Activated T-helper 2 cell treated with anti-CD3 and anti-CD28 coated beads, Interferon-gamma antibody, Interleukin-2, Interleukin-4, amounts not matched to agents 10 μg/mL and 5 μg/mL and 100 μg/mL, durations not matched to agents 14 hours and 24 hours and 36 hours (primary cell): ENCODE data around the gene DCP1B. TPM values are rescaled to one million over a fixed set of nuclear protein-coding genes. Genes with fewer than 3 reads are reported as not detected.

Experiments used
- DNase-seq: peaks from one replicate; pipeline ENCODE4 v3.0.0; 2021; ENCODE audit warnings: low spot score
- H3K27ac Mint-ChIP-seq: one replicate; pipeline ENCODE4 v1.8.0; 2021; ENCODE audit warnings: mixed read lengths
- H3K27me3 Mint-ChIP-seq: one replicate; pipeline ENCODE4 v1.8.0; 2021; ENCODE audit warnings: low read depth, mixed read lengths
- H3K36me3 Mint-ChIP-seq: one replicate; pipeline ENCODE4 v1.8.0; 2021; ENCODE audit warnings: low read depth, mixed read lengths
- H3K4me1 Mint-ChIP-seq: one replicate; pipeline ENCODE4 v1.8.0; 2021; ENCODE audit warnings: low read depth, mixed read lengths
- H3K4me3 Mint-ChIP-seq: one replicate; pipeline ENCODE4 v1.8.0; 2021; ENCODE audit warnings: low read depth, mild to moderate bottlenecking, moderate library complexity, mixed read lengths
- H3K9me3 Mint-ChIP-seq: one replicate; pipeline ENCODE4 v1.8.0; 2021; ENCODE audit warnings: mixed read lengths
- intact Hi-C: fragments of 100-400 bp; cut with micrococcal nuclease; formaldehyde crosslinking; loops from one replicate; pipeline ENCODE4 v1.15.1; 2023
- total RNA-seq: library from RNA; stranded (reverse); gene quantifications from 2 replicates; pipeline ENCODE4 v1.2.3, GENCODE V29; 2022

The DCP1B gene
- total RNA-seq, 1 donor from 2014 or later = 9.2 TPM

DNA sequence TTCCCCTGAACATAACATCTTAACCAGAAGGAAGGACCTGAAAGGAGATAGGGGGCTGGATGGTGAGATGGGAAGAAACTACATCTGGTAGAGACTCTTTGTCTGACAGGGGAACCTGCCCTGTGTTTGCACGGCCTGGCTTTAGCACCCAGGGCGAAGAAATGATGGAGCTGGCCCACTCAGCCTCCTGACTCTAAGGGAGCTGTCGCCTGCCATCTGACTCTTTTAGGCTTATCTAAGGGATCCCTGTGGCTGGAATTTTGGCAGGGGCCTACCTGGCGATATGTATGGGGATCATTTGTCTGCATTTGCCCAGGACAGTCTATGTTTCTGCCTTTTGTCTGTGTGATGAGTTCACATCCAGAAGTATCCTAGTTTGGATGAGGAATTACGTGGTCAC lies 70.2 kb downstream of the DCP1B start:
- Mint-ChIP-seq H3K9me3 (no peaks in the 10 kb centered on the region), H3K27me3 (no peaks in the 10 kb centered on the region), H3K4me1 (no peaks in the 10 kb centered on the region), H3K36me3 (no peaks in the 10 kb centered on the region), H3K4me3 (no peak overlapping the region), H3K27ac (no peak overlapping the region)
- intact Hi-C loops = no loop called here
- no peak for DNase-seq

DNA sequence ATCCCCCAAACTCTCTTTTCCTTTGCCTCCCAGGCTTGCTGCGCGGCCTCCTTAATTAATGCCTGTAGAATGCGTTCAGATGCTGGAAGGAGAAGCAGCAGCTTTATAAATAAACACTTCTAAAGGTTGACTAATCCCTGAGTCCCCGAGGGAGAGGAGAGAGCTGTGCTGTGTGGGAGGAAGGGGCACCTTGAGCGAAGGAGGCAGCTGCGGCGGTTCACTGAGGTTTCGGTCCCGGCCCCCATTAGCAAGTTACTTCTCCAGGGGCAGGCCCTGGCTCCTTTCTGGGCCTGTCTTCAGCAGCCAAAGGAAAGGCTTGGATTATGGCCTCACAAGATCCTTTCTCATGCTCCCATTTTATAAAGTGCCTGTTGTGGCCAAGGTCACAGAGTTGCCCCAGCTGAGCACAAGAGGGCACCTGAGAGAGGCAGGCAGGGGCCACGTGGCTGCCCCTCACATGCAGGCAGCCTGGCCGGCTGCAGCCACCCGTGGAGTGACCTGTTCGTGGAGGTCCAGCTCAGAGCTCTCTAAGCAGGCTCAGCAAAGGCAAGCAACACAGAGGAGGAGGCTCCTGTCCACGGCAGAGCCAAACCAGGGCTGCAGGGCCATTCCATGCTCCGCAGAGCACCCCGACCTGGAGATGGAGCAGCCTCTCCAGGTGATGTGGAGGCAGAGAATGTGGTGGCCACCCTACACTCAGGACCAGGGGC lies 70.8 kb downstream of the DCP1B start:
- intact Hi-C loops = no loop called here
- H3K27ac Mint-ChIP-seq = no peak overlapping the region
- no peaks in the 10 kb centered on the region for H3K9me3 Mint-ChIP-seq
- no peaks in the 10 kb centered on the region for H3K27me3 Mint-ChIP-seq
- DNase-seq = no peak
- H3K36me3 Mint-ChIP-seq = no peaks in the 10 kb centered on the region
- H3K4me1 Mint-ChIP-seq = no peaks in the 10 kb centered on the region
- H3K4me3 Mint-ChIP-seq = no peak overlapping the region

GRCh38 chr12:1932264-1932777 lies 71.9 kb downstream of the DCP1B start:
- no peaks in the 10 kb centered on the region for H3K36me3 Mint-ChIP-seq
- no peak overlapping the region for H3K4me3 Mint-ChIP-seq
- H3K4me1 Mint-ChIP-seq = no peaks in the 10 kb centered on the region
- DNase-seq = no peak
- intact Hi-C loops = no loop called here
- no peak overlapping the region for H3K27ac Mint-ChIP-seq
- no peaks in the 10 kb centered on the region for H3K9me3 Mint-ChIP-seq
- H3K27me3 Mint-ChIP-seq = no peaks in the 10 kb centered on the region

- no peak for DNase-seq
- H3K9me3 Mint-ChIP-seq = no peaks in the 10 kb centered on the region
- no peaks in the 10 kb centered on the region for H3K36me3 Mint-ChIP-seq
- no peaks in the 10 kb centered on the region for H3K4me1 Mint-ChIP-seq
- H3K27me3 Mint-ChIP-seq = no peaks in the 10 kb centered on the region
- H3K27ac Mint-ChIP-seq = no peak overlapping the region
- H3K4me3 Mint-ChIP-seq = no peak overlapping the region
- intact Hi-C loops = no loop called here
Observed at GRCh38 chr12:1931642-1932041, 72.6 kb downstream of the DCP1B start.

DNA sequence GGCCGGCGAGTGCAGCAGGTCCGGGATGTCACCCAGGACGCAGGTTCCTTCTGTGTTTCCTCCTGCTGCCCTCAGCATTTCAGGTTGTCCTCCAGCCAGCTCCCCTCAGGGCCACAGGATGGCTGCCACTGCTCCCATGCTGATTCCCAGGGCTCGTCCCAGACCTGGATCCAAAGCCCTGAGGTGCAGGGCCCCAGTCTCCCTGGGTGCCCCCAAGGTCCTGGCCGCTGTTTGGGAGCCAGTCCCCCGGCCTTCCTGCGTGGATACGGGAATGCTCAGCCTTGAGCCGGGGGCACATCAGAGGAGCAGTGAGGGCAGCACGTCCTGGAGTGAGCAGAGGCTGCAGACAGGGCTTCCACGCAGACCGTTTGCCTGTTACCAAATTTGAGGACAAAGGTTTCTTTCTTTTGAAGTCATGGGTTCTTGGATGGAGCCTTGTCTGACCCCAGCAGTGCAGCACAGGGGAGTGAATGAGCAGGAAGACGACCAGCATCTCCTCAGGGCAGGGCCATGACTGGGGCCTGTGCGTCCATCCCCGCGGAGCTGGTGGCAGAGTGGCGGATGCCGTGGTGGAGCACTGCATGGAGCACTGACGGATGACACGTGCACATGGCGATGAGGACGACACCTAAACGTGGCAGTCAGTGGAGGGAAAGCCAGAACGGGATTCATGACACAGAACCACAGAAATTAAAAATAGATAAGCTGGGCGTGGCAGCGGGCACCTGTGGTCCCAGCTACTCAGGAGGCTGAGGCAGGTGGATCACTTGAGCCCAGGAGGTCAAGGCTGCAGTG lies 73.3 kb downstream of the DCP1B start:
- H3K27me3 Mint-ChIP-seq = peaks cover 4% of the 10 kb centered on the region
- H3K36me3 Mint-ChIP-seq = no peaks in the 10 kb centered on the region
- no peaks in the 10 kb centered on the region for H3K9me3 Mint-ChIP-seq
- no peak for DNase-seq
- no peak overlapping the region for H3K27ac Mint-ChIP-seq
- H3K4me1 Mint-ChIP-seq = no peaks in the 10 kb centered on the region
- no peak overlapping the region for H3K4me3 Mint-ChIP-seq
- intact Hi-C loops = no loop called here

DNA sequence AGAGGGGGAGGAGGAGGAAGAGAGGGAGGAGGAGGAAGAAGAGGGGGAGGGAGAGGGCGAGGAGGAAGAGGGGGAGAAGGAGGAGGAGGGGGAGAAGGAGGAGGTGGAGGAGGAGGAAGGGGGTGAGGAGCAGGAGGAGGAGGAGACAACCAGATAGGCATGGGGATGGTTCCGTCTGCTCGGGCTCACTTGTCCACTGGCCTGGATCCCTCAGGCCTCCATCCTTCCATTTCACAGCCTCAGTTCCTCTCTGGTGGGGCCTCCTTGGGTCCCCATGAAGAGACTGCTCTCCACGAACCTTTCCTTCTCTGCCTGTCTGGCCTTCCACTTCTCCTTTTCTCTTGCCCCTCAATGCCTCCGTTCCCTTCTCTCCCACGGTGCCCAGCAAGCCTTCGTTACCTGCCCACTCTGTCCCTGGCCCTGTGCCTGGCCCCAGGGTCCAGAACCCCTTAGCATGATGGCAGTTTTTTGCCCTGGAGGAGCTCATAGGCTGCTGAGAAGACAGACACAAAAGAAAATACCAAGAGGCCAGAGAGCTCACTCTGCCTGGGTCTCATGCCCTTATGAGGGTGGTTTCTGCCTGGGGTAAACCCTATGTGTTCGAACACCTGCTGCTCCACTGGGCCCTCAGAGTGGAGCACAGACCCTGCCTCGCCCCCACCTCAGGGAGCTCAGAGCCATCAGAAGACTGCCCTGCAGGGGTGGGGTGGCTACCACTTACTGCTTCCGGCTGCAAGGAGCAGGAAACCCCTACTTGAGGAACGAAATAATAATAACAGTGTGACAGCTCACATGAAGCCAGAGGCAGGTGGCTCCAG lies 74.1 kb downstream of the DCP1B start:
- no peaks in the 10 kb centered on the region for H3K4me1 Mint-ChIP-seq
- DNase-seq = no peak
- H3K36me3 Mint-ChIP-seq = no peaks in the 10 kb centered on the region
- H3K4me3 Mint-ChIP-seq = no peak overlapping the region
- H3K27ac Mint-ChIP-seq = no peak overlapping the region
- H3K27me3 Mint-ChIP-seq = peaks cover 4% of the 10 kb centered on the region
- no peaks in the 10 kb centered on the region for H3K9me3 Mint-ChIP-seq
- intact Hi-C loops = no loop called here

DNA sequence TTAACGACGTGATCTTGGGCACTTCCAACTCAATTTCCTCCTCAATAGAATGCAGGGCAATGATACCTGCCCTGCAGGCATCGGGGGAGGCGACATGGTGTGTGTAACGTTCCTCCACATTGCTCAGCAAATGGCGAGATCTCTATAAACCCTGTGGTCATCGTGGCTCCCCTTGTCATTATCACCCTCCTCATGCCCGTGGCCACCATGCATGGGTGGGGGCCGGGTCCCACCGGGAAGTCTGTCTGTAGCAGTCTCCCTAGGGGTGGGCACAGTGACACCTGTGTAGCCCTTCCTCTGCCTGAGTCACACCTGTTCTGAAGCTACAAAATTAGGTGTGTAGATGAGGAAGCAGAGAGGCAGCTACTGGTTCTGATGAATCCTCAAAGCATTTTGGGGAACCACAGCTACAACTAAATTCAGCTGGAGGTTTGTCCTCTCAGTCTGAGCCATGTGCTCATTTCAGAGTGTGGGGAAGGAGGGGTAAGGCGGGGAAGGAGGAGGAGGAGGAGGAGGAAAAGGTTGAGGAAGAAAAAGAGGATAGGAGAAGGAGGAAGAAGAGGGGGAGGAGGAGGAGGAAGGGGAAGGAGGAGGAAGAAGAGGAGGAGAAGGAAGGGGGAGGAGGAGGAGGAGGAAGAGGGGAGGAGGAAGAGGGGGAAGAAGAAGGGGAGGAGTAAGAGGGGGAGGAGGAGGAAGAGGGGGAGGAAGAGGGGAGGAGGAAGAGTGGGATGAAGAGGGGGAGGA lies 74.8 kb downstream of the DCP1B start:
- H3K9me3 Mint-ChIP-seq = no peaks in the 10 kb centered on the region
- H3K4me3 Mint-ChIP-seq = no peak overlapping the region
- DNase-seq = no peak
- H3K27ac Mint-ChIP-seq = no peak overlapping the region
- H3K27me3 Mint-ChIP-seq = peaks cover 4% of the 10 kb centered on the region
- peaks cover 3% of the 10 kb centered on the region for H3K4me1 Mint-ChIP-seq
- intact Hi-C loops = no loop called here
- H3K36me3 Mint-ChIP-seq = no peaks in the 10 kb centered on the region

DNA sequence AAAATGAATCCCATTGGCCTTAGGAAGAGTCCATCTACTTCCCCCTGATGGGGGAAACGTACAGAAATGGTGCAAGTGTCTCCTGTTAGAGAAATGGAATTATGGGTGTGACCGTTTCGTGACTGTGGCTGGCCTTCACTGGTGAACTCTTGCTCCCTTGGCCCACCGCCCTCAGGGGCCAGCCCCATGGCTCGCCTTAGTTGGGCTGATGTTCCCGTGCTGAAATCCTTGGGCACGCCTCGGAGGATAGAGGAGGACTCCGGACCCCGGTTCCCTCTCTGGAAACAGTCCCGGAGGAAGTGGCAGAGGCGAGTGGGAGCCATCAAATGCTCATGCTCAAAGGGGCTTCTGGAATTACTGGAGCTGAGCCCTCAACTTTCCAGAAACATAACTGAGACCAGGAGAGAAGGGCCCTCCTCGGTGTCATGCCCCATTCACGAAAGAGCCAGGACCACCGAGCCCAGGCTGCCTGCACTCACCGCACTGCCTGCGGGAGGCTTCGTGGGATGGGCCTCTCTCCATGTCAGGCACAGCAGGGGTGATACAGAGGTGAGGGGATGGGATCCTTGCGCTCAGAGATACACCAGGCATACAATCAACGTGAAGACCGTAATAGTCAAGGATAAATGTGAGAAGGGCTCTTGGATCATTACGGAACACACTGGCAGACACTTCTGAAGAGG lies 75.7 kb downstream of the DCP1B start:
- DNase-seq = no peak
- Mint-ChIP-seq H3K4me1 (peaks cover 3% of the 10 kb centered on the region), H3K27ac (no peak overlapping the region)

DNA sequence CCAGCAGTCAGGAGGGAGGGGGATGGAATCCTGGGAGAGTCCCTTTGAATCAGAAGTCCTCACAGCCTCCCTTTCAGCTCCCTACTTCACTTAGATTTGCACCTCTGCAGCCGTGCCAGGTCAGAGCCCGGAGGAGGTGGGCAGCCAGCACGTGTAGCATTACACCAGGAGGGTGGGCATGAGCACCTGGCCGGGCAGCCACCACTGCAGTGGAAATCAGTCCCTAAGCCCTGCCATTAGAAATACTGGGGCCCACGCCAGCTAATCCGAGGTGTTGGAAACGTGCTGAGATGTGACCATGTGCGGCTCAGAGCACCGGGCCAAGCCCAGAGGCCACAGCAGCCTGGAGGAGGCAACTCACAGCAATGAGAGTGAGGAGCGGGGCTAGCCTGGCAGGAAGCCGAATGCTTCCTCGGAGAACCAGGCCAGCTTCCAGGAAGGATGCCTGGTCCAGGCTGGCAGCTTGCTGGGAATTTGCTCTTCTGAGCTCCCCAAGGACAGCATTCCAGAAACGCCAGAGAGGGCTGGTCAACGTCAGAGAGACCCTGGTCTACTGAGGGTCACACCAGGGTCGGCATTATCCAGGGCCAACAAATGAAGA lies 76.4 kb downstream of the DCP1B start:
- no peak for DNase-seq
- Mint-ChIP-seq H3K27ac (no peak overlapping the region), H3K27me3 (peaks cover 5% of the 10 kb centered on the region), H3K9me3 (no peaks in the 10 kb centered on the region), H3K4me1 (peaks cover 3% of the 10 kb centered on the region), H3K4me3 (no peak overlapping the region), H3K36me3 (no peaks in the 10 kb centered on the region)
- intact Hi-C loops = no loop called here

More for the DNA sequence above, 75.7 kb downstream of the DCP1B start:
- no peak overlapping the region for H3K4me3 Mint-ChIP-seq
- intact Hi-C loops = no loop called here
- no peaks in the 10 kb centered on the region for H3K36me3 Mint-ChIP-seq
- peaks cover 5% of the 10 kb centered on the region for H3K27me3 Mint-ChIP-seq
- H3K9me3 Mint-ChIP-seq = no peaks in the 10 kb centered on the region

GRCh38 chr12:1927051-1927680 lies 77.1 kb downstream of the DCP1B start:
- Mint-ChIP-seq H3K4me3 (no peak overlapping the region), H3K4me1 (peaks cover 3% of the 10 kb centered on the region), H3K27me3 (peaks cover 5% of the 10 kb centered on the region), H3K9me3 (no peaks in the 10 kb centered on the region), H3K27ac (no peak overlapping the region), H3K36me3 (no peaks in the 10 kb centered on the region)
- DNase-seq = no peak
- intact Hi-C loops = no loop called here

DNA sequence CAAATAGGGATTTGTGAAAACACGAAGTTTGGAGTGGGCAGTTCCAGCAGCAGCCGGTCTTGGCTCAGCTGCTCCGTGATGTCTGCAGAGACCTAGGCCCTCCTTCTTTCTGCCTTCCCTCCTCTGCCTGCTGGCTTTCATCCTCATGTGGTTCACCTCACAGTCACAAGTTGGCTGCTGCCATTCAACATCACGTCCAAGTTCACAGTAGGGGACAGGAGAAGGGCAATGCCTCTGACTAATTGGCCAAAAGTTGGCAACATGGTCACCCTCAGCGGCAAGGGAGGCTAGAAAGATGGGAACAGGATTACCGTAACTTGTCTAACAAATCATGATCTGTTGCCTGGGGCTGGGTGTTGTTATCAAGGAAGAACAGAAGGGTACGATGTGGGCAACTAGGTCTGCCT lies 78.0 kb downstream of the DCP1B start:
- intact Hi-C loops = no loop called here
- Mint-ChIP-seq H3K4me3 (no peak overlapping the region), H3K9me3 (no peaks in the 10 kb centered on the region), H3K27ac (no peak overlapping the region), H3K27me3 (peaks cover 5% of the 10 kb centered on the region), H3K36me3 (no peaks in the 10 kb centered on the region), H3K4me1 (peaks cover 3% of the 10 kb centered on the region)
- DNase-seq = no peak
